HG03135 (cell line): ENCODE data around the gene RELL2.

Experiments used
- ATAC-seq: cut with Tn5 transposase; IDR thresholded peaks from one replicate; pipeline ENCODE4 v1.9.1; 2021; ENCODE audit warnings: mild to moderate bottlenecking, moderate library complexity; ENCODE audit not compliant: unreplicated experiment

Gene RELL2

DNA sequence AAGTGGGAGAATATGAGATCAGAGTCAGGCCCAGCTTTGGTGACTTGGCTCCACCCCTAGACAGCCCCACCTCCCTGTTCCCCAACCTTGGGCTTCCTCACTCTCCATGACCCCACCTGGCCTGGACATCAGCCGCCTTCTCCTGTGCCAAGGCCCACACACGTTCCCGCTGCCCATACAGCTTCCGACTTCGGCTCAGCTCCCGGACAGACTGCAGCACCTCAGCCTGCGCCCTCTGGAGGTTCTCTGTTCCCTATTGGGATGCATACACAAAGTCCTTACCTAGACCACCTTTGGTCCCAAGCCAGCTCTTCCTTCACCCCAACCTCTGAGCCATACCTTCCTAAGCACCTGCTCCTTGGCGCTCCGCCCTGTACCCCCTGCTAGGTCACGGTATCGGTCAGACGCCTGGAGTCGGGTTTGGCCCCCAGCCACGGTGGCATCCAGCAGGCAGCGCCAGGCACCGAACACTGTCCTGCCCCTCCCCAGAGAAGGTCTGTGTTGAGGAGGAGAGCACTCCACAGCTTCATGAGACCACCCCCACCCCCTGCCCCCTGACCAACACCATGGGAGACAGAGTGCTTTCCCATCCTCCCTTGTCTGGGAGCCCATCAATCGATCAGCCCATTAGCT, 12.4 kb downstream of the RELL2 start:
- no peak for ATAC-seq

DNA sequence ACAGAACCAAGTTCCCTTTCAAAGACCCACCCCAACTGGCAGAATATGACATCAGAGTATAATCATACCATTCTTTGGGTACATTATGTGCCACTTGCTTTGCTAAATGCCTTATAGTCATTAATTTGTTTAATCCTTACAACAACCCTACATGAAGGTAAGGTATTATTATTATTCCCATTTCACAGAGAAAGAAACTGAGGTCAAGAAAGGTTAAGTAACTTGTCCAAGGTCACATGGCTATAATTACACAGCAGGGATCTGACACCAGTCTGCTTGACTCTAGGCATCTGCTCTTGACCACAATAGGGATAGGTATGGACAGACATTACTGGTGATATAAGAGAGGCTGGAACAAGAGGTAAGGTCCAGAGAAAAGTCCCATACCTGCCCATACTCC, 13.2 kb downstream of the RELL2 start:
- ATAC-seq, result no peak

DNA sequence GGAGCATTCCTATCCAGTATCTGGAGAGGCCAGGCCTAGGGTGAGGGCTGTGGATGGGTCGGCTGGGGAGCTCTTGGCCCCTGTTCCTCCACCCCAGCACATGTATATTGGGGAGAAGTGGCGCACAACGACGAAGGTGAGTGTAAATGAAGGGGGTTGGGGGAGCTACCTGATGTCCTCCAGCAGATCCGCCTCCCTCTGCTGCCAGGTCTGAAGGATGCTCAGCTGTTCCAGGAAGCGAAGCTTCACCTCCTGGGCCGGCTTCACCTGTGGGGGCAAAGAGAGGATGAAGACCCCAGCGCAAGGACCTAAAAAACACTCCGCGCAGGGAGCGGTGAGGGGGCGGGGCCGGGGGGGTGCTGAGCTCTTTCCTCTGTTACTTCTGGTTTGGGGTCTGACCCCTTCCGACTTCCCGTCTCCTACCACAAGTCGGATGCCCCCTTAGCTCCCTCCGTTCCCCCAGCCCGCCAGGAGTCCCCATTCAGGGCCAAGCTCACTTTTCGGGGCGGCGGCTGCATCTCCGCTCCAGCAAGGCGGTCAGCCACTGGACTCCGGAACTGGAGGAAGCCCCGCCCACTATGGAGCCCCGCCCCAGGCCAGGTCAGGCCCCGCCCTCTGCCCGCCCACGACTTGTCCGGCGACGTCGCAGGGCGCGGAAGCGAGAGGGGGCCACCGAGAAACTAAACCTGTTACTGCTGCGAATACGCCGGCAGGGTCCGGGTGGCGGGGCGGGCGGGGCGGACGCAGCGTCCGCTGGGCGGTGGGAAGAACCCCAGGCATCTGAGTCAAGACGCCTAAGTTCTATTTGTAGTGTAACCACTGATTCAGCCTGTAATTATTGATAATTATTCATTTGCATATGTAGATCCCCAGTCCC, 14.3 kb downstream of the RELL2 start, which contains the start of gene FCHSD1:
Gene FCHSD1, minus strand, starts transcription at position 568 of the 877 bp plus-strand sequence. Its CDS starts 50 bp downstream, at position 518.
- ATAC-seq, result peak; percentile 97

DNA sequence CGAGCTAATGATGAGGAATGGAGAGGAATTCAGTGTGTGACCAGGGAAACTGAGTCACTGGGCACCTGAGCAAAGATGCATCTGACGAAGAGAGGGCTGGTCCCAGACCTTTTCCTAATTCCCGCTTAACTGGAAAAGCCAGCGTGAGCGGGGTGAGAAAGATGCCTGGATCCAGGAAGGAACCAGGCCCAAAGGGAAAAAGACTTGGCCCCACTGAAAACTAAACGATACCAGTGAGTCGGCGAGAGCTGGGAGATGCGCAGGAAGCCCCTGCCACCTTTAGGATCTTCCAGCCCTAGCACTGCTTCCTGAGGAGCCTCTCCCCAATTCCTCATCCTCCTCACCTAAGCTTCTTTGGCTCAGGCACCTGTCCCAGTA, 14.9 kb downstream of the RELL2 start:
- ATAC-seq, result no peak

DNA sequence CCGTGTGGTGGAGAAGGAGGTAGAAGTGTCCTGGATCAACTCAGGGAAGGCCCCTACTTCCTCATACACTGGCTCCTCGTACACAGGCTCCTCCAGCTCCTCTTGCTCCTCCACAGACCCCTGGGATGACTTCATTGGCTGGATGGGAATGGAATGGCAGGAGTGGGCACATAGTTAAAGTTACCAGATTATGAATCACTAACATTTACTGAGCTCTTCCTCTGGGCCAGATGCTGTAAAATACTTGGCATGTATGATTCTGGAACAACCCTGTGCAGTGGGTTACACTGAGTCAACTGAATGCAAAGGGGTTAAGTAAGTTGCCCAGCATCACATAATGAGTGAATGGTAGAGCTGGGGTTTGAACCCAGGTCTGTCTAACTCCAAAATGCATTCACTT, 17.5 kb downstream of the RELL2 start:
- ATAC-seq, result no peak

DNA sequence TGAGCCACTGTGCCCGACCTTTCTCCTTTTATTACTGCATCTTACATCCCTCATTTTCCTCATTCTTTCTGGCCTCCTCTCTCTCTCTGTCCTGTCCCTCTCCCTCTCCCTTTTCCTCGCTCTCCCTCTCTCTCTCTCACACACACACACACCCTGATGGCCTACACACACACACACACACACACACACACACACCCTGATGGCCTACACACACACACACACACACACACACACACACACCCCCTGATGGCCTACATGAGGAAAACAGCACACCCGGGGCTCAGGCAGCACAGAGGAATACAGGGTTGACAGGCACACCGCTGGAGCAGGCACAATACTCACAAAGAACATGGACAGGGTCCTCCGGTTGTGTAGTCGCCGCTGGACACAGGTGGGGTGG, 18.2 kb downstream of the RELL2 start:
- ATAC-seq, result no peak

DNA sequence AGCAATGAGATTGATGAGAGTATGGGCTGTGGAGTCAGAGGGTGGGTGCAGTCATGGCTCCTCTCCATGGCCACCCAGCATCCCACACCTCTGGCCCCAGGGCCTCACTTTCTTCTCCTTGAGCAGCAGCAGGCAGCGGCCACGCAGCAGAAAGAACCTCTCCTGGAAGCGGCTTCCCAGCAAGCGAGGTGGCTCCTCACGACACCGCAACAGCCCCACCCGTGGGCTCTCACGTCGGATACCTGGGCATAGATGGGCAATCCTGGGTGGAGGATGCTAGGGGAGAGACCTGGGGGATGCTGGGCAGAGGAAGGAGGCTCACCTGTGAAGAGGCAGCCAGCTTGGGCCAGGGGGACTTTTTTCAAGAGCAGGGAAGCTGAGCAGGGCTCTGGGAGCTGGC, 19.6 kb downstream of the RELL2 start:
- ATAC-seq, result no peak

DNA sequence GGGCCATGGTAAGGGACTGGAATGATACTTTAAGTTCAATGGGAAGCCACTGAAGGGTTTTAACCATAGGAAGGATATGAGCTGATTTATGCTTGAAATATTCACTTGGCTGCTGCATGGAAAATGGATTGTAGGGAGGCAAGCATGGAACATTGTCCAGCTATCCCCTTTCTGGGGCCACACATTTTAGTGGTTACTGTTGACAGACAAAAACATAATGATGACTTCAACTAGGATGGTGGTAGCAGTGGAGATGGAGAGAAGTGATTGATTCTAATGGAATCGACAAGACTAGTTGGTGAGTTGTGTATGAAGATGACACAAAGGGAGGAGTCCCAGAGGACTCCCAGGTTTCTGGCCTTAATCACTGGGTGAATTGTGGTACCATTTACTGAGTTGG, 20.6 kb downstream of the RELL2 start:
- ATAC-seq, result no peak

DNA sequence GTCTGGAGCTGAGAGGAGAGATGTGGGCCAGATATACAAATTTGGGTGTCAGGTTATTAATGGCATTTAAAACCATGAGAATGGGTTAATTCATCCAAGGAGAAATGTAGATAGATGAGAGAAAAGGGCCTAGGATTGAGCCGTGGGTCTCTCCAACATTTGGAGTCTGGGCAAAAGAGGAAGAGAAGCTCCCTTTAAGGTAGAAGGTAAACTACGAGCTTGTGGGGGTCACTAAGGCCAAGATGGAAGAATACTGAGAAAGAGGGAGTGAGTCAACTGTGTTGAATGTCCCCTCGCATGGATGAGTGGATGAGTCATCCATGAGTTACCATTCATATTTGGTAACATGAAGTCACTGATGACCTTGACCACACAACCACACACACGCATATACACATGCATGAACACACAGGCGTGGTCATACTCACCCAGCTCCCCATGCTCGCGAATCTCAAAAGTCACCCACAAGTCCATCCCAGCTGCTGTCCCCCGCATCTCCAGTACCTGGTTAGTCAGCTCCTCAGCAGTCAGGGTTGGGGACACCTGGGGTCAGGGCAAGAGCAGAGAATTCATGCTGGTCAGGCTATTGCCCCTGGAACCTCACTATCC, 21.2 kb downstream of the RELL2 start:
- ATAC-seq, result no peak

DNA sequence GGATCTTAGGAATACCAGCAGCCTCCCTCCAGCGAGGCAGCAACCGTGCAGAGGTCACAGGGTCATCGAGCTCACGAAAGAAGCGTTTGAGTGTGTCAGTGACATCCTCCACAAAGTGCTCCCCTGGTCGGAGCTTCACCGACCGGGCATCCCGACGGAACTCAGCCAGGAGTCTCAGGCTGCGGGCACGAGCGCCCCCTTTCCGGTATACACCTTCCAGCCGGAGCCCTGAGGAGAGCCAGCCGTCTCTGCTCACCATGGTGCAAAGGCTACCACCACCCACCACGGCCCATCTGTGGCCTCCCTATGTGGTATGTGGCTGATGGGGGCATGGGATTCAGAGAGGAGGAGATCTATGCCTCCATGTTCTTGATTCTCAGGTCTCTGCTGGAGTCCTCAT, 25.2 kb downstream of the RELL2 start:
- no peak for ATAC-seq

DNA sequence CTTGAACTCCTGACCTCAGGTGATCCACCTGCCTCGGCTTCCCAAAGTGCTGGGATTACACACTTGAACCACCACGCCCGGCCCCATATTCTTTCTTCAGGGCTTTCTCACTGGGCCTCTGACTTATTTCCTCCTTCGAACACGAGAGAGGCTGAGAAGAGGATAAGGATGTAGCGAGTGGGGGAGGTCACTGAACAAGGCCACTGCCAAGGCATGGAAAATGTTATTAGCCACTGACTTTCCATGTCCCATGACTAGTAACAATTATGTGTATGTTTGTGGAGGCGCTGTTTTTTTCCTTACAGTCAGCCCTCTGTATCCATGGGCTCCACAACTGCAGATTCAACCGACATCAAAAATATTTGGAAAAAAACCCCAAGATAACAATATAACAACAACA, 26.7 kb downstream of the RELL2 start:
- ATAC-seq, result no peak

DNA sequence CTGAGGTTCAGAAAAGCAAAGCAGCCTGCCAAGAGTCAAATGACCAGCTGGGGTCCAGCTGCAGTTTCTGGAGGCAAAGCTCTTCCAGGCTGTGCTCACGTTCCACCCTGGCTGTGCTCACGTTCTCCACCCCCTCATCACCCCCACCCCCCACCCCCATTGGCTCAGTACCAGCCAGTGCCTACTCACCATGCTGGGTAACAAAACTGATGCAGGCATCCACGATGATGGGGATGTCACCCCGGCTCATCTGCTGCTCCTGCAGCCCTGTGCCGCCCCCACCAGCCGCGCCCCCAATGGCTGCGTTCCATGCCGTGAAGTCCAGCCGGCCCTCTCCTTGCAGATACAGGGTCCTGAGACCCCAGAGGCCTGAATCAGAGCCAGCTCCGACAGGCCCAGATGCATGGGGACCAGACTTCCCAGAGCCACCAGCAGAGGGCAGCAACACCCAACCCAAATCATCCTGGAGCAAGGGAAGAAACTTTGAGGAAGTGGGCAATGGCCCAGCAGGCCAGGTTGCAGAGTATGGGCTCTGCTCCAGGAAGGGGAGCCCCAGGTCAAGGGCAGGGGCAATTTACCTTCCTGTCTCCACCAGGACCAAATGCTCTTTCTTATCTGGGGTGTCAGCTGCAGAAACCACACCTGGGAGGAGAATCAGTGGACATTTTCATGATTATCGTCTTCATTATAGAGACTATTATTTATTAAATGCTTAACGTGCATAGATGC, 28.1 kb downstream of the RELL2 start:
- ATAC-seq, result peak; percentile 87

DNA sequence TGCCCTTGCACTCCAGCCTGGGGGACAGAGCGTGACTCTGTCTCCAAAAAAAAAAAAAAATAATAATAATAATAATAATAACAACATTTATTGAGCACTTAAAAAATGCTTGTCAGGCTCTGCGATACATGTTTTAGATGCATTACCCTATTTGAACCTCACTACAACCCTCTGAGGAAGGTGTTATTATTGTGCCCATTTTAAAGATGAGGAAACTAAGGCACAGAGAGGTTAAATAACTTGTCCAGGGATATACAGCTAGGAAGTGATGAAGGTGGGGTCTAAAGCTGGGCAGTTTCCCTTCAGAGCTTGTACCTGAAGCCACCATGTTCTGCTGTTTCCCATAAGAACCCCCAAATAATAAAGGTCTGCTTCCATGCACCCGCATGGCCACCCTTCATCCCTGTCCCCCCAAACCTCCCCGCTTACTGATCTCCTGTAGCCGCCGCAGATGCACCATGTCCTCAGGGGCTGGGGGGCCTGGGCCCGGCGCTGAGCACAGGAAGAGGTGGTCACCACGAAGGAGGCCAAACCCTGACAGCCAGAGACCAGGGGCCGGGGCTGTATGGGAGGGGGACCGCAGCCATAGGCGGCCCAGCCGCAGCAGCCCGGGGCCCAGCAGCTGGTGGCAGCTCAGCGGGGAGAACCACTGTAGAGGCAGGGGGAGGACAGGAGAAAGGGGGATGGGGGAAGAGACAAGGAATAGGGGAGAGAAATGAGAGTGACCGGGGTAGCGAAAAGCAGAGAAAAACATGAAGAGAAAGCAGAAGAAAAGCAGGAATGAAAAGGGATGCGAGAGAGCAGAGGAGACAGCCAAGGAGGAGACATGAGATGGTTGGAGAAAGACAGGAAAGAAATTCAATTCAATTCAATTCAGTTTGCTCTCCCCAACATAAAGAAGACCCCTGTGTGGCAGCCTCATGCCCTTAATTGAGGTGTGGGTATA, 29.5 kb downstream of the RELL2 start:
- ATAC-seq, result no peak

DNA sequence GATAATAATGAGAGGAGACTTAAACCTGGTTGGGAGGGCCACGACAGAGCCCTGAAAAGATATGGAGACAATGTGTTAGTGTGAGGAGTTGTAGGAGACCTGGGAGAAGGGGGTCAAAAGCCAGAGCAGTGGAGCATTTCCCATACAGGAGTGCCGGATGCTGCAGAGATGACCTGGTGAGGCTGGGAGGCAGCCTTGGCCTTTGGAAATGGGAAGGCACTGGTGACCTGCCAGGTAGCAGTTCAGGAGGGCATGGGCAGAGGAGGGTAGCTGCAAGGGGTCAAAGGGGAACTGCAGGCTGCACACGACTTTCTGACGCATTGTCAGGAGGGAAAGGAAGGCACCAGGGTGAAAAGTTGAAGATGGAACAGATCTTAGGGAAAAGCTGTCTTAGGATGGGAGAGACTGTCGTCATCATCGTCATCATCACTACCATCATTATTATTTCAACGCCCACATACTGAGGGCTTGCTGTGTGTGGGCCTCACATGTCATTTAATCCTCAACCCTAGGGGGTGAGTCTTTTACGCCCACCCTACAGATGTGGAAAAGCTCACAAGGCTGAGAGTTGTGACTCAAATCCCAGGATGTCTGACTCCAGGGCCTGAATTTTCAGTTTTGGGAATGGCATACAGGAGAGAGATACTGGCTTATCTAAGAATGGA, 31.9 kb downstream of the RELL2 start:
- ATAC-seq, result no peak

DNA sequence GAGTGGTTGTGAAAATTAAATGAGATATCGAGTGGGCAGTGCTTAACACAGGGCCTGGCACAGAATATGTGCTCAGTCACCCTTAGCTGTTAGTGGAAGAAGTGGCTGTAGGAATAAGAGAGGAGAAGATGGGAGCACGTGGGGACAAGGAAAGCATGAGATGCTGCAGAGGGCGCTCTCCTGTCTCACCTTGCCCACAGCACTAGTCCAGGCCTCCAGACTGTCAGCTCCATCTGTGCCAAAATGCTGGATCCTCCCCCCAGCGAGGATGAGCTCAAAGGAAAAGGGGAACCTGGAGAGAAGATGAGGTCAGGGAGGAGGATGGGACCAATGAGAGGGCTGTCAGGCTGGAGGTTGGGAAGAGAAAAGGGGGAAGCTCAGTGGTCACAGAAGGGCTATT, 32.7 kb downstream of the RELL2 start:
- no peak for ATAC-seq

DNA sequence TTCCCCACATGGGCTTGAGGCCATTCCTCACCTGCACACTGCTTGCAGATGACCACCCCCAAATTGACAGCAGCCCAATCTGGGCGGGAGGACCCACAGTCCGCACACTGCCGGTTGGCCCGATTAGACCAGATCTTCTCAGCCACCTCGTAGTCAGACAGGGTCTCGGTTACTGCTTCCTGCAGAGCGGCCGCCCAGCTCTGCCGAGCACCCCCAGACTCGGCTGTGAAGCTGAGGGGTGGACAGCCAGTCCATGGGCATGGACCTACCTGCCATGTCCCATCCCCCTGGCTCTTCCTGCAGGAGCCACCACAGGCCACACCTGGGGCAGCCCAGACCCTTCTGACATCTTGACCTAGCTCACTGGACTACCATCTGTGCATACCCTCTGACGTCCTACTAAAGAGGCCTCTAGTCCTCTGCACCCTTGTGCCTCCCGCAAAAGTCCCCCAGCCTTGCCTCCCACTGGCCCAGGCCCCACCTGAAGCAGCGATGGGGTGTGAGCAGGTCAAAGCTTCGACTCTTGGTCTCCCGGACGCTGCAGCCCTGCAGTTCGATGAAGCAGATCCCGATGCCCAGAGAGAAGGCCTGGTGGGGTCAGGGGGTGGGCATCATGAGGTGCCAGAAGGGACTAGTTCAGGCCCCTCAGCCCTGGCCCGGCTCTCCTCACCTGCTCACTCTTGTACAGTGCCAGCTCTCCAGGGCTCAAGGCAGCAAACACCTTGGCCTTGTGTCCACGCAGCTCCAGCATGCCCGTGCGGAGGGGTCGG, 35.5 kb downstream of the RELL2 start:
- ATAC-seq, result no peak

DNA sequence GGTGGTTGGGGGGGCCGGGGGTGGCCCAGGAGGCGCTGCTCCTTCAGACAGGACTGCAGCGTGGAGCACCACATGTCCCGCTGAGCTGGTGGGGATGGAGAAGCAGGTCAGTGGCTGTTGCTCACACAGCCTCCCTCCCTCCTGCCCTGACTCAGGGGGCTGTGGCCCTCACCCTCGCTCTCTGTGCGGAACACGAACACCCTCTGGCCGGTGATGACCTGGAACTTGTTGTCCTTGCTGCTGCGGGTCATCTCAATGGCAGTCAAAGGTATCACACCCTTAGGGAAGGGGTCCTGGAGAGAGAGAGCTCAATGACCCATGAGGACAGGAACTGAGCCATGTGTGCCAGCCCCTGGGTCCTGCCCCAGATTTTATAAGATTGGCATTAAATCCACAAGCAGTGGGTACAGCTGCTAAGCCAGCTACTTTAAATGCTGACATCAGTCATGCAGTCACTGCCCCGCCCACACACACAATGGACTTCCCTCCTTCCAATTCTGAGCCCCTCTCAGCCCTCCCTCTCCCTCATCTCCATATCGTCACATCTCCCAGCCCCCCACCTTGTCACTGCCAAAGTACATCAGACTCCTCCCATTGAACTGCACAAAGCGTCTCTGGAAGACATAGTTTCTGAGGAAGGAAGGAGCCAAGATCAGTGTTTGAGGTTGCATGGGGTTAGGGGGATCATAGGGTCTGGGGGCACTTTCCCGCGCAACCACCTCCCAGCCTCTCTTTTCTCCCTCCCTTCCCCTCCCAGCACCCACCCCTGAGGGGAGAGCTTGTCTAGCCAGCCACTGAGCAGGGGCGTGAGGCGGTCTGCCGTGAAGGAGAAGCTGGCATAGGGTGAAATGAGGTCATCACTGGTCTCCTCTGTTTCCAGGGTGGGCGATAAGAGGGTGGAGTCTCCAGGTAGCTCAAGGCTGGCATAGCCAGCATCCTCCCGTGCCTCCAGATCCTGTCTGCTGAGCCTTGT, 36.3 kb downstream of the RELL2 start:
- no peak for ATAC-seq

DNA sequence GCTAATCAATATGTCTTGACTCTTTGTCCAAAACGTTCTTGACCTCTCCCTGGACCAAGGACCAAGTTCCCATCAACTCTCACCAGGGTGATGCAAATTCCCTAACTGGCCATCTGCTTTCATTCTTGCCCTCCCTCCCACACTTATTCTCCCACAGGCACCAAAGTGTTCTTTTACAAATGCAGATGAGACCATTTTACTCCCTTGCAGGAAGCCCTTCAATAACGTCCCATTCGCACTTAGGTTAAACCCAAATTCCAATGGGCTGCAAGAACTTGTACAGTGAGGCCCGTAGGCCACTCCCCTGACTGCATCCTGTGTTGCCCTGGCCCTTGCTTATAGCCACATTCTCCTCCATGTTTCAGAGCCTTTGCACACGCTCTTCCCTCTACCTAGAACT, 38.0 kb downstream of the RELL2 start:
- no peak for ATAC-seq
